ENCODE results near the gene TDRKH.

The TDRKH gene

DNA sequence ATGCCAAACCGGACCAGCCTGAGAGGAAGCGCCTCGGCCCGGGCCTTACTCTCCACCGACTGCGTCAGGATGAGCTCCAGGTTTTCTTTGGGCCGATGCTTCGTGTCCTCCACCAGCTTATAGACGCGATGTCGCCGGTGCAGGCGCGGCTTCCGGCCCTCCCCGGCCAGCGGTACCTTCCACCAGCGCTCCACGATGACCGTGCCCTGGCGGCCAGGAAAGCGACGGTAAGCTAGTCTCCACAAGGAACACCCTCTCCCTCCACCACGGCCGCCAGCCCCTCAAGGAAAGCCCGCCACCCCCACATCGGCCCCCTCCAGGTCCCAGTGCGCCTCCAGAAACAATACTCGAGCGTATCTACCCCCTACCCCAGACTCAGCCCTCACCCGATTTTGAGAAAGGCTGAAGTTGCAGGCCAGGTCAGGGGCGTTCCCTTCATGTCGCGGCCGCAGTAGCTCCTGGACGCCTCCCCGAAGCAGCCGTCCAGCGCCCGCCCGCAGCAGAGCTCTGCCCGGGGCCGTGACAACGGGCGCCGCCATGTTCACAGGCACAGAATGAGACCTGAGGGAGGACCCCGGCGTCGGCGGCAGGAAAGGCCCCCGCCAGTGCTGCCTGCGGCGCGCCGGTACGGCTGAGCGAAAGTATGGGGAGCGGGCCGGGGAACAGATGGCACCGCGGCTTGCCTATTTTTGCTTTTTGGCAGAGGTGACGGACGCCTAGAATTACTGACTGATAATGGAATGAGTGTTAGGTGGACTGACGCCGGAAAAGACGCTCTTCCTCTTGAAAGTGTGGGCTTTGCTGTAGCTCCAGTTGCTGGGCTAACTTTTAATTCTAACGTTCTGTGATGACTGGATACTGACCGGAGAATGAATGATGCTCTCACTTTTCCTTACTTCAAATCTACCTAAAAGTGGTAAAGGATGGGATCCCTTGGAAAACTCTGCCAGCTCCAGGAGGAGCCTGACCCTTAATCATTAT, 27.1 kb downstream of the TDRKH start, which contains the start of gene MRPL9:
Gene MRPL9, minus strand, starts transcription at position 556 of the 981 bp plus-strand sequence. Its CDS starts 17 bp downstream, at position 539.
- Histone ChIP-seq H2BK12ac (ENCODE audit: low read length in 2 of 2) (no peak within 1 kb of the TSS), H2BK15ac (ENCODE audit: low read depth, poor library complexity, severe bottlenecking) (no peak within 1 kb of the TSS)

DNA sequence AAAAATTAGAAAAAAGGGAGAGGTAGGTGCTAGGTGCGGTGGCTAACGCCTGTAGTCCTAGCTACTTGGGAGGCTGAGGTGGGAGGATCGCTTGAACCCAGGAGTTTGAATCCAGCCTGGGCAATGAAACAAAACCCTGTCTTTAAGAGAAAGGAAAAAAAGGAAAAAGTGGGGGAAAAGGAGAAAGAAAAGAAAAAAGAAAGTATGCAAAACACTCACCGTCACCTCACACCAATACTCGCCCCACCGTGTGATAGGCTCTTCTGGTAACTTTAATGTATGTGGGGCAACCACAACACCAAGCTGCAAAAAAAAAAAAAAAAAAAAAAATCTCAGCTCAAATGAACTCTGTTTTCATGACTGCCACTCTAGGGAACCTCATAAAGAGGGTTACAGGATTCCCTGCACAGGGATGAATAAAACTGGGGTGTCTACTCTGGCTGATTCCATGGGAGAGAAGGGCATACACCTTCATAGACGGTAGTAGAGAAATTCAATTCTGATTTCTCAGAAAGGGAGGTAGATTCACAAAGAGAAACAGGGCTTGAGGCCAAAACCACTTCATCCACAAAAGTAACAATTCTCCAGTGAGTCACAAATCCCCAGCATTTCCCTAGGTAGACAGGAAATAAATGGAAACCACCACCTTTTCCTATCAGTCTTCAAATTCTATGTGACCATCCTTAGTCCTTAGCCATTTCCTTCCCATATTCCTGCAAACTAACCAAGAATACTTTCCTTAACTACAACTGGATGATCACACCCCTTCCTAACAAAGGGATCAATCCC, 29.5 kb downstream of the TDRKH start:
- no peak overlapping the region for H3K4me2 ChIP-seq (ENCODE audit: low read length, poor library complexity, severe bottlenecking)
- H3K9ac ChIP-seq (ENCODE audit: low read length): no peak overlapping the region
- no peak overlapping the region for H2BK5ac ChIP-seq (ENCODE audit: low read depth, low read length, poor library complexity, severe bottlenecking)
- H4K91ac ChIP-seq (ENCODE audit: low read length): no peak overlapping the region
- peaks cover 23 to 54% of the 10 kb centered on the region in 2 experiments for H3K36me3 ChIP-seq (ENCODE audit: control insufficient read depth in 1 of 2, insufficient read depth in 2 of 2, low read depth in 1 of 2, low read length in 2 of 2)
- no peak overlapping the region for H2BK12ac ChIP-seq (ENCODE audit: low read length in 2 of 2)
- H2BK120ac ChIP-seq (ENCODE audit: low read depth, low read length): no peak overlapping the region
- peaks cover 7% of the 10 kb centered on the region for H3K79me1 ChIP-seq (replicated peaks; ENCODE audit: low read length, poor library complexity, severe bottlenecking)
- H3K4ac ChIP-seq (ENCODE audit: low read depth in 1 of 2, low read length in 2 of 2): no peak overlapping the region
- no peak overlapping the region for H3K23ac ChIP-seq (ENCODE audit: low read length in 2 of 2)
- no peak overlapping the region for H2BK15ac ChIP-seq (ENCODE audit: low read depth, poor library complexity, severe bottlenecking)
- no peak overlapping the region for H3K4me3 ChIP-seq (ENCODE audit: insufficient read depth in 1 of 2, low read depth in 1 of 2, low read length in 2 of 2)
- no peak overlapping the region for H3K18ac ChIP-seq (ENCODE audit: low read depth in 1 of 2, low read length in 2 of 2)
- H3K27ac ChIP-seq (ENCODE audit: low read length, poor library complexity, severe bottlenecking): no peak overlapping the region
- no peaks in the 10 kb centered on the region for H3K27me3 ChIP-seq (ENCODE audit: control insufficient read depth in 1 of 2, insufficient read depth in 1 of 2, low read length in 2 of 2)
- WGBS: 93% methylated on average over 7 of the region's 7 CpGs
- no peak overlapping the region for H2AK5ac ChIP-seq (ENCODE audit: low read length, severe bottlenecking)
- no peak overlapping the region for H3K14ac ChIP-seq (ENCODE audit: low read length in 2 of 2)
- peaks cover 2% of the 10 kb centered on the region for H3K4me1 ChIP-seq (ENCODE audit: control insufficient read depth, insufficient read depth, low read depth, low read length)
- DNase-seq: no peak
- H2AFZ ChIP-seq (ENCODE audit: low read depth, low read length): no peak overlapping the region
- H4K8ac ChIP-seq (ENCODE audit: low read length): no peak overlapping the region
- H3K9me3 ChIP-seq (ENCODE audit: control insufficient read depth, low read length): no peaks in the 10 kb centered on the region

More for the DNA sequence above, 27.1 kb downstream of the TDRKH start, which contains the start of gene MRPL9:
- 1% methylated on average over 67 of the region's 68 CpGs for WGBS
- Histone ChIP-seq H3K4me3 (ENCODE audit: insufficient read depth in 1 of 2, low read depth in 1 of 2, low read length in 2 of 2) (peak within 1 kb of the TSS; percentile 85 to 94), H3K18ac (ENCODE audit: low read depth in 1 of 2, low read length in 2 of 2) (peak within 1 kb of the TSS; percentile 77 to 88), H3K9ac (ENCODE audit: low read length) (peak within 1 kb of the TSS; percentile 95), H3K27me3 (ENCODE audit: control insufficient read depth in 1 of 2, insufficient read depth in 1 of 2, low read length in 2 of 2) (no peaks in the 10 kb centered on the region), H3K14ac (ENCODE audit: low read length in 2 of 2) (no peak within 1 kb of the TSS), H3K4ac (ENCODE audit: low read depth in 1 of 2, low read length in 2 of 2) (peak within 1 kb of the TSS; percentile 73 to 99), H3K9me3 (ENCODE audit: control insufficient read depth, low read length) (no peaks in the 10 kb centered on the region), H2BK5ac (ENCODE audit: low read depth, low read length, poor library complexity, severe bottlenecking) (no peak within 1 kb of the TSS), H3K79me1 (replicated peaks; ENCODE audit: low read length, poor library complexity, severe bottlenecking) (peaks cover 7% of the 10 kb centered on the region), H2BK120ac (ENCODE audit: low read depth, low read length) (peak within 1 kb of the TSS; percentile 55), H2AK5ac (ENCODE audit: low read length, severe bottlenecking) (no peak within 1 kb of the TSS), H3K23ac (ENCODE audit: low read length in 2 of 2) (no peak within 1 kb of the TSS), H4K91ac (ENCODE audit: low read length) (no peak within 1 kb of the TSS), H3K4me1 (ENCODE audit: control insufficient read depth, insufficient read depth, low read depth, low read length) (peaks cover 2% of the 10 kb centered on the region), H4K8ac (ENCODE audit: low read length) (peak within 1 kb of the TSS; percentile 97), H3K27ac (ENCODE audit: low read length, poor library complexity, severe bottlenecking) (peak within 1 kb of the TSS; percentile 78), H3K36me3 (ENCODE audit: control insufficient read depth in 1 of 2, insufficient read depth in 2 of 2, low read depth in 1 of 2, low read length in 2 of 2) (peaks cover 18 to 37% of the 10 kb centered on the region in 2 experiments), H2AFZ (ENCODE audit: low read depth, low read length) (peak within 1 kb of the TSS; percentile 94), H3K4me2 (ENCODE audit: low read length, poor library complexity, severe bottlenecking) (peak within 1 kb of the TSS; percentile 85)
- DNase-seq: peak; percentile 81

DNA sequence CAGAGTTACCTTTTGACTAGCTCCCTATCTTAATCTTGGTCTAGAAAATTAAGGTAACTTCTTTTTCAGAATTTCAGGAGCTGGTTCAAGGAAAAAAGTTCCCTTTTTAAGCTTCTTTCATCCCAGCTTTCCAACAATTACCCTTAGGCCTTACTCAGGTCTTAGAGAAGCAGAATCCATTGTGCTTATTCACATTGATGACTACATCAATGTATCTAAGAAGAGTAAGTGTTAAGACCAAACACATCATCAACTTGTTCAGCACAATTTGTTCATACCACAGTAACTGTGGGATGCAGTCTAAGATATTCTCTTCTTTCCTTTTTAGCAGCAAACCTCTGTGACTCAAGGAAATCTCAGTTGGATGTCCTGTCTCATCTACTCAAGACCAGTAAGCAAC, 31.1 kb downstream of the TDRKH start:
- H3K23ac ChIP-seq (ENCODE audit: low read length in 2 of 2): no peak overlapping the region
- no peak overlapping the region for H3K9ac ChIP-seq (ENCODE audit: low read length)
- no peak overlapping the region for H2AFZ ChIP-seq (ENCODE audit: low read depth, low read length)
- no peak overlapping the region for H4K91ac ChIP-seq (ENCODE audit: low read length)
- H3K14ac ChIP-seq (ENCODE audit: low read length in 2 of 2): no peak overlapping the region
- H3K79me1 ChIP-seq (replicated peaks; ENCODE audit: low read length, poor library complexity, severe bottlenecking): peaks cover 5% of the 10 kb centered on the region
- H2BK12ac ChIP-seq (ENCODE audit: low read length in 2 of 2): no peak overlapping the region
- peaks cover 2% of the 10 kb centered on the region for H3K4me1 ChIP-seq (ENCODE audit: control insufficient read depth, insufficient read depth, low read depth, low read length)
- no peak overlapping the region for H4K8ac ChIP-seq (ENCODE audit: low read length)
- H3K9me3 ChIP-seq (ENCODE audit: control insufficient read depth, low read length): no peaks in the 10 kb centered on the region
- no peak overlapping the region for H3K27ac ChIP-seq (ENCODE audit: low read length, poor library complexity, severe bottlenecking)
- H2BK5ac ChIP-seq (ENCODE audit: low read depth, low read length, poor library complexity, severe bottlenecking): no peak overlapping the region
- H2BK15ac ChIP-seq (ENCODE audit: low read depth, poor library complexity, severe bottlenecking): no peak overlapping the region
- H3K18ac ChIP-seq (ENCODE audit: low read depth in 1 of 2, low read length in 2 of 2): no peak overlapping the region
- no peak overlapping the region for H3K4me2 ChIP-seq (ENCODE audit: low read length, poor library complexity, severe bottlenecking)
- no peak overlapping the region for H2AK5ac ChIP-seq (ENCODE audit: low read length, severe bottlenecking)
- H3K36me3 ChIP-seq (ENCODE audit: control insufficient read depth in 1 of 2, insufficient read depth in 2 of 2, low read depth in 1 of 2, low read length in 2 of 2): peaks cover 23 to 58% of the 10 kb centered on the region in 2 experiments
- H2BK120ac ChIP-seq (ENCODE audit: low read depth, low read length): no peak overlapping the region
- H3K4ac ChIP-seq (ENCODE audit: low read depth in 1 of 2, low read length in 2 of 2): no peak overlapping the region
- no peaks in the 10 kb centered on the region for H3K27me3 ChIP-seq (ENCODE audit: control insufficient read depth in 1 of 2, insufficient read depth in 1 of 2, low read length in 2 of 2)
- H3K4me3 ChIP-seq (ENCODE audit: insufficient read depth in 1 of 2, low read depth in 1 of 2, low read length in 2 of 2): no peak overlapping the region
- DNase-seq: no peak

DNA sequence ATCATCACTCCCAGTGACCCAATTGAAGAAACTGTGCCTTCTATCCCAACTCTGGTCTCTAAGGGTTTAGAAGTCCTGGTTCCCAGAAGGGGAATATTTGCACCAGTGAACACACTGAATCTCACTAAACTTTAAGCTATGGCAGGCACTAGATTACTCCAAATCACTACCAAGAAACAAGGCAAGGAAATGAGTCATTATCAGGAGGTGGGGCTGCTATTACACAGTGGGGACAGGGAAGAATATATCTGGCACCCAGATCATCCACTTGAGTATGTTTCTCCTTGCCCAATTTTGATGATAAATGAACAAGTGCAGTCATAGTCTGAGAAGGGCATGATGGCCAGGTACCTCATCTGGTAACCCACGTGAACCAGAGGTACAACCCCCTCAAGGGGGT, 34.0 kb downstream of the TDRKH start:
- no peaks in the 10 kb centered on the region for H3K4me1 ChIP-seq (ENCODE audit: control insufficient read depth, insufficient read depth, low read depth, low read length)
- no peak overlapping the region for H2BK120ac ChIP-seq (ENCODE audit: low read depth, low read length)
- no peak overlapping the region for H3K27ac ChIP-seq (ENCODE audit: low read length, poor library complexity, severe bottlenecking)
- no peak overlapping the region for H2AFZ ChIP-seq (ENCODE audit: low read depth, low read length)
- no peaks in the 10 kb centered on the region for H3K9me3 ChIP-seq (ENCODE audit: control insufficient read depth, low read length)
- H4K91ac ChIP-seq (ENCODE audit: low read length): no peak overlapping the region
- 6% methylated on average over 1 of the region's 1 CpG for WGBS
- no peak overlapping the region for H2BK12ac ChIP-seq (ENCODE audit: low read length in 2 of 2)
- no peak overlapping the region for H2AK5ac ChIP-seq (ENCODE audit: low read length, severe bottlenecking)
- H3K23ac ChIP-seq (ENCODE audit: low read length in 2 of 2): no peak overlapping the region
- no peak overlapping the region for H2BK15ac ChIP-seq (ENCODE audit: low read depth, poor library complexity, severe bottlenecking)
- H3K18ac ChIP-seq (ENCODE audit: low read depth in 1 of 2, low read length in 2 of 2): no peak overlapping the region
- no peaks in the 10 kb centered on the region for H3K27me3 ChIP-seq (ENCODE audit: control insufficient read depth in 1 of 2, insufficient read depth in 1 of 2, low read length in 2 of 2)
- H3K4me2 ChIP-seq (ENCODE audit: low read length, poor library complexity, severe bottlenecking): no peak overlapping the region
- H3K4ac ChIP-seq (ENCODE audit: low read depth in 1 of 2, low read length in 2 of 2): no peak overlapping the region
- H3K14ac ChIP-seq (ENCODE audit: low read length in 2 of 2): no peak overlapping the region
- no peak overlapping the region for H3K9ac ChIP-seq (ENCODE audit: low read length)
- H3K79me1 ChIP-seq (replicated peaks; ENCODE audit: low read length, poor library complexity, severe bottlenecking): no peaks in the 10 kb centered on the region
- no peak overlapping the region for H3K4me3 ChIP-seq (ENCODE audit: insufficient read depth in 1 of 2, low read depth in 1 of 2, low read length in 2 of 2)
- H3K36me3 ChIP-seq (ENCODE audit: control insufficient read depth in 1 of 2, insufficient read depth in 2 of 2, low read depth in 1 of 2, low read length in 2 of 2): peaks cover 17 to 47% of the 10 kb centered on the region in 2 experiments
- no peak overlapping the region for H4K8ac ChIP-seq (ENCODE audit: low read length)
- no peak overlapping the region for H2BK5ac ChIP-seq (ENCODE audit: low read depth, low read length, poor library complexity, severe bottlenecking)
- DNase-seq: peak; percentile 15

Measured in mesenchymal stem cell (in vitro differentiated cells and primary cell).